GM11168 (cell line): Measurements from ENCODE around the gene BLOC1S1.

Experiments
- in situ Hi-C: fragments of 300-500 bp; cut with MboI; formaldehyde crosslinking; loops from one replicate; pipeline ENCODE4 v1.12.0; 2022; ENCODE audit warnings: low sequenced_read_pairs; ENCODE audit not compliant: unreplicated experiment

BLOC1S1 gene

GRCh38 chr12:55707219-55707671, 8.6 kb upstream of the BLOC1S1 start:
- in situ Hi-C loops, result no loop called here

GRCh38 chr12:55707841-55708694, 7.8 kb upstream of the BLOC1S1 start, which contains the start of gene ITGA7:
ITGA7 (minus strand) TSS chr12:55707904; CDS start chr12:55707682, 222 bp downstream.
- in situ Hi-C loops, result no loop called here

DNA sequence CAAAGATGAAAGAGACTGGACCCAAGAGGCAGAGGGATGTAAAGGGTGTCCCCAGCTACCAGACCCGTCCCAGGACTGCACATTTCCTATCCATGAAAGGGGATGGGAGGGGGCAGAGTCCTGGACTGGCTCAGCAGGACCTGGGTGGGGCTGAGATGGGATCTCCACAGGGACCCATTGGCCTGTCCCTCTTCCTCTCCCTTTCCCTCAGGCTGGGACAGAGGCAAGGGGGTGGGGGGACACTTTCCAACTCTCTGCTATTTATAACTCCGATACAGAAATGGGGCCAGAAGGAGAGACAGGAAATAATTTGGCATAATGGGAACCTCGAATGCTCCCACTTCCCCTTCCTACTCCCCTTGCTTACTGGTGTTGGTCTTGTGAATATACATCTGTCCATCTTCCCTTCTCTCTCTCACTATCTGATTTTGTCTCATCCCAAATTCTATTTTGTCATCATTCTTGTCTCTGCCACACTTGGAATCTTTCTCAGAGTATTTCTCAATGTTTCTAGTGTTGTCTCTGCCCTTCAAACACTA, 7.1 kb upstream of the BLOC1S1 start:
- in situ Hi-C loops, result no loop called here

DNA sequence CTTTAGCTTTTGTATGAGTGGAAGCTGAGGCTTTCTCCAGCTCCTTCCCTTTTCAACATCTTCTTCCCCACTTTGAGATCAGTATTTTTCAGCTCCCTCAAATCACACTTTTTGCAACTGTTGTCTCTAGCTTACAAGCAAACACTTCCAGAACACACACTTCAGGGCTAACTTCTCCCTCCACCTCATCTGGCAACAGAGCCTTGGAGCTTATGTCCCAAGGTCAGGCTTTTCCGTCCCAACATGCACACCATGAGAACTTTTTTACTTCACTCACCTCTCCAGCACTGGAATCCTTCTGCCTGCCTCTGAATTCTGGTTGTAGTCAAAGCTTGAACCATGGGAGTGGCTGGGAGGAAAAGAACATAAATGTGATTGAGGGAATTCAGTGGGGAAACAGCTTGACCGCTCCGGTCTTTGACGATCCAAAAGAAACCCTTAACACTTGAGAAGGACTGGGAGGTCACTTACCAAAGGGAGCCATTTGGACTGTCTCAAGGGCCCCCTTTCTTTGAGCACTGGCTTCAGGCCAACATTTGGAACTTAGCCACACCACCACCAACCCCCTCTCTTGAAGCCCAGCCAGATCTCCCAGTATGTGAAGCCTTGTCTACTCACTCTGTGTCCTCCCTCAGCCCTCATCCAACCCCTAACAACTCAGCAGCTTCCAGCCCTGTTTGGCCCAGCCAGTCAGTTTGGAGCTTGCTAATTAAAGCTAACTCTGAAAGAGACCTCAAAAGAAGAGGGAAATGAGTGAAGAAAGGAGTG, 3.9 kb upstream of the BLOC1S1 start:
- in situ Hi-C loops, result no loop called here

- in situ Hi-C loops, result no loop called here
Measured at GRCh38 chr12:55712700-55713415, 3.0 kb upstream of the BLOC1S1 start.

- in situ Hi-C loops, result no loop called here
Measured at GRCh38 chr12:55713721-55714120, 2.1 kb upstream of the BLOC1S1 start.

GRCh38 chr12:55715169-55715764, 579 bp upstream of the BLOC1S1 start:
- in situ Hi-C loops, result no loop called here

DNA sequence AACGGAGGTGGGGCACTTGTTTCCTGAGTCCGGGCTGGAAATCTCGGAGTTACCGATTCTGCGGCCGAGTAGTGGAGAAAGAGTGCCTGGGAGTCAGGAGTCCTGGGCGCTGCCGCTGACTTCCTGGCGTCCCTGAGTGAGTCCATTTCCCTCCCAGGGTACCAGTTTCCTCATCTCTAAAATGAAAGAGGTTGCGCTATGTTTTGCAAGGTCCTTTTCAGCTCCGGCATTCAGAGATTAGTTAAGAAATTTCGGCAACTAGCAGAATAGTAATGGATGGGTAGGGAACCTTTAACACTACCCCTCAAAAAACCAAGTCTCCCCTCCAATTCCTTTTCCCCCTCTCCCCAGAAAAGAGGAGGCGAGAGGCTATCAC, 724 bp downstream of the BLOC1S1 start:
- in situ Hi-C loops, result no loop called here

GRCh38 chr12:55717011-55718007, 1.5 kb downstream of the BLOC1S1 start:
- in situ Hi-C loops, result no loop called here

- in situ Hi-C loops, result no loop called here
Measured at GRCh38 chr12:55718015-55718414, 2.2 kb downstream of the BLOC1S1 start.

DNA sequence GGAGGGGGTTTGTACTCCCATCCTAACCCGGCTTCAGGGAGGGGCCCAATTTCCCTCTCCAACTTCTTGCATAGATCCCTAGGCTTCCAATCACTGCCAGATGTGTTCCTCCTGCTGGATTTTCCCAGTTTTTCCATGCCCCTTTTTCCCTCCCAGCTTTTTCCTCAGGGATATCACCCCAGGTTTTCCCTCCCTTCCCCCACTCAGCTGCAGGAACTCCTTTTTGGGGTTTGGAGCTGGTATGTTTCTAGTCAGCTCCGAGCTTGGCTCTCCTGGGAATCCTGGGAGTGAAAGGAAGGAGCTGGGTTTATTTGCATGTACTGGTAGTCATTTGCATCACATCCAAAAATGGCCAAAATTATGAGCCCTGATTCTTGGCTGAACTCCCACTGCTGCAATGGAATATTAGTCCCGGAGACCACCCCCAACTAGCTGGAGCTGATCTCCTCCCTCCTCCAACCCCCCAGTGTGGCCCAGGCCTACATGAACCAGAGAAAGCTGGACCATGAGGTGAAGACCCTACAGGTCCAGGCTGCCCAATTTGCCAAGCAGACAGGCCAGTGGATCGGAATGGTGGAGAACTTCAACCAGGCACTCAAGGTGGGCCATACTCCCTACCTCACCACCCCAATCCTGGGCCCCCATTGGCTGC, 2.9 kb downstream of the BLOC1S1 start:
- in situ Hi-C loops, result no loop called here

GRCh38 chr12:55719371-55719770, 3.5 kb downstream of the BLOC1S1 start:
- in situ Hi-C loops, result no loop called here

DNA sequence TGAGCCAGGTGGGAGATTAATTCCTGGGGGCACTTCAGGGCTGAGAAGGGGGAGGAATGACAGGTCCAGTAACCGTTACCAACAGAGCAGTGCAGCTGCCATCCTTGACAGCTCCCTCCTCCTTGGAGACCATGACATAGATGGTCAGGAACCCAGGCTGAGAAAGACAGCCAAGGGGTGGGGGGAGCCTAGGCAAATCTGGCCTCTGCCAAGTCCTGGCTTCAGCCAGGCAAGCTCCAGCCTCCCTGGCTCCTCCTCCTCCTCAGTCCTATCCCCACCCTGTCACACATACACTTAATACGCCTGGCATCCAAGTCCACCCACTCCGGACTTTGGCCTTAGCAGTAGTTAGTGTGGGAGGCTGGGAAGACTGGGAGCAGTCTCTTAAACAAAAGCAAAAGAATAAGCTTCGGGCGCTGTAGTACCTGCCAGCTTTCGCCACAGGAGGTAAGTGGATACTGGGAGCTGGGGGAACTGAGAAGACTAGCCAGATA, 4.3 kb downstream of the BLOC1S1 start, which contains the start of gene RDH5:
TSS of gene RDH5 (plus strand) at position 323 of the 494 bp plus-strand sequence. CDS start 792 bp downstream, outside the sequence.
- in situ Hi-C loops, result no loop called here

GRCh38 chr12:55720894-55721444, 5.1 kb downstream of the BLOC1S1 start:
- in situ Hi-C loops, result no loop called here

GRCh38 chr12:55721601-55722213, 5.9 kb downstream of the BLOC1S1 start:
- in situ Hi-C loops, result no loop called here

DNA sequence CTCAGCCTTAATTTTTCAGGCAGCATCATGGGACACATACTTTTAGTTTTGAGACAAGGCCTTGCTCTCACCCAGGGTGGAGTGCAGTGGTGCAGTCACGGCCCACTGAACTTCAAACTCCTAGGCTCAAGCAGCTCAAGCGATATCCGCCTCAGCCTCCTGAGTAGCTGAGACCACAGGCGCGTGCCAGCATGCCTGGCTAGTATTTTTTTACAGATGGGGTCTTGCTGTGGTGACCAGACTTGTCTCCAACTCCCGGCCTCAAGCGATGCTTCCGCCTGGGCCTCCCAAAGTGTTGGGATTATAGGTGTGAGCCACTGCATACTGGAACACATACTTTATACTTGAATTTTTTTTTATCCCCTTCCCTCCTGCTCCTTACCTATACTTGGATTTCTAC, 7.1 kb downstream of the BLOC1S1 start:
- in situ Hi-C loops, result no loop called here

- in situ Hi-C loops, result no loop called here
Measured at GRCh38 chr12:55723516-55724225, 7.8 kb downstream of the BLOC1S1 start.
